HG03558 (cell line): Measurements from ENCODE around the gene MRGPRD.

ENCODE experiments used
- ATAC-seq: cut with Tn5 transposase; IDR thresholded peaks from one replicate; pipeline ENCODE4 v1.9.1; 2021; ENCODE audit warnings: moderate number of reproducible peaks; ENCODE audit not compliant: unreplicated experiment; ENCODE audit errors: extremely low read depth

MRGPRD gene

DNA sequence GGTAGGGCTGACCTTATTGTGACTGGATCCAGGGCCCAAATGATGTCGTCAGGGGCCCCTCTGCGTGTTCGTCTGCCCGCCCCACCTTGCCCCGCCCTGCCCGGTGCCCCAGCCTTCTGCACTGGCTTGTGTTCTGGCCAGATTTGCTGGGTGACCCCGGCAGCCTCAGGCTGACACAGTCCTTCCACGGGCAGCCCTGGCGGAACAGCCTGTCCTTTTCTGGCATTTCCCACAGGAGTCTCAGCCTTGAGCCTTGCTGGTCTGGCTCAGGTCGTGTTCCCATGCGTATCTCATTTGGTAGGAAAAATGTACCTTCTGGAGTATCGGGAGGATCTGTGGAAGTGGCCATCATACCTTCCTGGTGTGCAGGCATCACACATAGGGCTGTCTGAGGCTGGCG lies 46.1 kb downstream of the MRGPRD start:
- no peak for ATAC-seq

DNA sequence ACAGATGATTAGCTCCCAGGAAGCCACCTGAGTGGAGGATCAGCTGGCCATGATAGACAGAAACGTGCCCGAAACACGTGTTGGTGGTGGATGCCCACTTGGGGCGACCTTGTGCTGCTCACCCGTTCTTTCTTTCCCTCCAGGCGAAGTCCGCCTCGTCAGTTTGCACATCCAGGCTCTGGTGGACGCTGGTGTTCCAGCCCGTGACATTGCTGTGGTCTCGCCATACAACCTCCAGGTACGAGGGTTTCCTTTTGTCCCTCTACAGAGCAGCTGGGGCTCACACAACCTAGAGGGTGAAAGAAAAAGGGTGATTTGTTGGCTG lies 46.5 kb downstream of the MRGPRD start:
- ATAC-seq: no peak

DNA sequence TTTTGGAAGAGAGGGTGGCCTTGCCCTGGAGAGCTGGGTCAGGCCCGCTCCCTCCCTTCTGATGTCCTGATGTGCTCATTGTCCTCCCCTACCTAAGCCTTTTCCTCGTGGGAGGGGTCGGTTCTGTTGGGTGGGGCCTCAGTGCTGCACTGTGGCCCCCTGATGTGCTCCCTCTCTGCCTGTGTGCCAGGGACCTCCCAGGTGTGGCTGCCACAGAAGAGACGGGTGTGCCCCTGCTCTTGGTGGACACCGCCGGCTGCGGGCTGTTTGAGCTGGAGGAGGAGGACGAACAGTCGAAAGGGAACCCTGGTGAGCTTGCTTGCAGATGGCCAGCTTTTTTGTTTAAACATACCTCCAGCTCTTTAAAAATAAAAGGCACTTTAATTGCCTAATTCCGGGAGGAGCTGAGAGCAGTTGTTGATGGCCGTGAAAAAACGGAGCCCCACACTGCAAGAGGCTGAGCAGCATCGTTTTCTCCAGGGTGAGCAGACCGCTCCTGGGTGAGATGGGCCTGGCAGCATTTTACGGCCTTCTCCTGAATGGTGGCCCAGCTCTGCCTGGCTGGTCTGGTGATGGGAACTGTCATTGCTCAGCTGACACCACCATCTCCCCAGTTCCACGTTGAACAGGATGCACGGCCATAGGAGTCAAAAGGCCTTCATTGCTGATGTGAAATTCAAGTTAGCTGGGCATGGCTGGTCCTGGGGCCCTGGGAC lies 47.0 kb downstream of the MRGPRD start:
- no peak for ATAC-seq

DNA sequence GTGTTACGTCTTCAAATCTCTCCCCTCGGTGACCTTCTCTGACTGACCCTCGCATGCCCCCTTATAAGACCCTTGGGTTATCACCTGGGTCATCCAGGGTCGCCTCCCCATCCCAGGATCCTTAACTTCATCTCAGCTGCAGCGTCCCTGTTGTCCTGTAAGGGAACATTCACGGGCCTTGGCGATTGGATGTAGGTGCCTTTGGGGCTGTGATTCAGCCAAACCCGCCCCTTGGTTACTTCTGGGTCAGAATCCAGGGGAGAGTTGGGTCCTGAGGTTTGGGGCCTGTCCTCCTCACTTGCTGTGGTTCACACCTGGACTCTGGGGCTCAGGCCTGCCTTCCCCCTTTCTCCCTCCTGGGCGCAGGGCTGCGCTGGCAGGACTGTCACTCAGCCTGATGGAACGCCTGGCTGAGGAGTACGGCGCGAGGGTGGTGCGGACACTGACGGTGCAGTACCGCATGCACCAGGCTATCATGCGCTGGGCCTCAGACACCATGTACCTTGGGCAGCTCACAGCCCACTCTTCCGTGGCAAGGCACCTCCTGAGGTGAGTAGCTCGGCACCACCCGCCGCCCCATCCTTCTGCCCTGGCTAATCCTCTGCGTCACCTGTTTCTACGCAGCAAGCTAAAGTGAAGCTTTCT lies 47.7 kb downstream of the MRGPRD start:
- ATAC-seq: no peak

DNA sequence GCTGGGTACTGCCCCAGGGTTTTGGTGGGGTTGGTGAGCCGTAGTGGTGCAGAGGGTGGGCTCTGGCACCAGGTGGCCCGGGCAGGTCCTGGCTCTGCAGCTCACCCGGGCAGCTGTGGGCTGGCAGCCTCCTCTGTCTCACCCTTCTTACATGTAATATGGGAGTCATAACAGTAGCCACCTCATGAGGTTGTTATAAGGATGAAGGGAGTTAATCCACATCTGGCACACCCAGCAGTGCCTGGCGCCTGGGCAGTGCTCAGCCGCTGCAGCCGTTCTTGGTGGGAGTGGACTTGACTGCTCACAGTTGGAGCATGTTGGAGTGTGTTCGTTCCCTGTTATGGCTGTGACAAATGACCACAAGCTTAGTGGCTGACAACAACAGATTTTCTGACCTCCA lies 48.4 kb downstream of the MRGPRD start:
- ATAC-seq: no peak

DNA sequence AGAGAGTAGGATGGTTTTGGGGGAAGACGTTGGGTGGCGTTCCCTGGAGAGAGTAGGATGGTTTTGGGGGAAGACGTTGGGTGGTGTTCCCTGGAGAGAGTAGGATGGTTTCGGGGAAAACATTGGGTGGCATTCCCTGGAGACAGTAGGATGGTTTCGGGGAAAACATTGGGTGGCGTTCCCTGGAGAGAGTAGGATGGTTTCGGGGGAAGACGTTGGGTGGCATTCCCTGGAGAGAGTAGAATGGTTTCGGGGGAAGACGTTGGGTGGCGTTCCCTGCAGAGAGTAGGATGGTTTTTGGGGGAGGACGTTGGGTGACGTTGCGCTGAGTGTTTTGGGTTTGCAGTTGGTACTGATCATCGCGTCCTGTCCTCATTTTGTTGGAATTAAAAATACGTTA lies 48.9 kb downstream of the MRGPRD start:
- ATAC-seq: no peak

DNA sequence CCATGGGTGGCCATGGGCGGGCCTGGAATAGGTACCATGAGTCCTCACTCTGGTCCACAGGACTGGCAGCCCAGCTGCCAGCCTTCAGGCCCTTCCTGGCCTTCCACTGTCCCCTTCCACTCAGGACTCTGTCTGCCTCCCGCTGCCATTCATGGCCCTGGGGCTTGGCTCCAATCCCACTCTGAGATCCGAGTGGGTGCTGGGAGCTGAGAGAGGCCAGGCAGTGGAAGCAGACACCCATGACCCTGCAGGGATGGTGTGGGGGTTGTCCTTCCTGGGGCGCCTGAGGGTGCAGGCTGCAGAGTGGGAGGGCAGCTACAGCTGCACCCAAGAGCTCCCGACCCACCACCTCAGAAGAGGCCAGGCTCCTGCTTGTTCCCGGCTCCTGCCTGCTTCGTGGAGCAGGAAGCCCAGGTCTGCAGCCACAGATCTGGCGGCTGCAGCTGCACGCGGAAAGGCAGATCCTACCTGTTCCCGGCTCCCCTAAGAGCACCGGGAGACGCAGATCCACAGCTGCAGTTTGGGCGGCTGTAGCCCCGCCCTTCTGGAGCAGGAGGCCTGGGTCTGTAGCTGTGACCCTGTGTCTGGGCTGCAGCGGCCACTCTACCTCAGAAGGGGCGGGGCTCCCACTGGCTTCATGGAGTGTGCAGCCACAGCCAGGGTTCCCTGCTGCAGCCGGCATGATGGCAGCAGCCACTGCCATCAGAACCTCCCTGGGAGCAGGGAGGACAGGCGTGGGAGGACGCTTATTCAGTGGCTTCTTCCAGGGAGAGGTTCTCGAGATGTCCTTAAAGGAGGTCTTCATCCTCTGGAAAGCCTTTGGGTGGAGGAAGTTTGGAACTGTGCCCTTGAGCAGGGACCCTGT lies 49.6 kb downstream of the MRGPRD start:
- ATAC-seq: no peak
